Measurements from ENCODE around the gene GRIN2A.

The GRIN2A gene

DNA sequence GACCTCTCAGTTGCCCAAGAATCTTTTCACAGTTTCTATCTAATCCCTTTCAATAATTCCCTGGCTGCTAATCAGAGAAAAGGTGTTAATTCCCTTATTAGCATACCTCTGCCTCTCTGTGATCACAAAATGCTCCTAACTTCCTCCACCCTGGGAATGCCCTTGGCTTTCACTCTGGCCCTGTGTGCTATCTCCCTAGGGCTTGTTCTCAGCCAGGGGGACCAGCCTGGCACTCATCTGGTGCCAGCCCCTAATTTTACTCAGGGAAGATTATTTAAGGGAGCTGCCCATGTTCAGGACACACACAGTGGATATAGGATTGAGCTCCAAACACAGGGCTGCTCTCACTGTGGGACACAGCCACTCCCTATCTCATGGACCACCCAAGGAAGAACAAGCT is 225.2 kb downstream of the GRIN2A start:
- no peak for DNase-seq

DNA sequence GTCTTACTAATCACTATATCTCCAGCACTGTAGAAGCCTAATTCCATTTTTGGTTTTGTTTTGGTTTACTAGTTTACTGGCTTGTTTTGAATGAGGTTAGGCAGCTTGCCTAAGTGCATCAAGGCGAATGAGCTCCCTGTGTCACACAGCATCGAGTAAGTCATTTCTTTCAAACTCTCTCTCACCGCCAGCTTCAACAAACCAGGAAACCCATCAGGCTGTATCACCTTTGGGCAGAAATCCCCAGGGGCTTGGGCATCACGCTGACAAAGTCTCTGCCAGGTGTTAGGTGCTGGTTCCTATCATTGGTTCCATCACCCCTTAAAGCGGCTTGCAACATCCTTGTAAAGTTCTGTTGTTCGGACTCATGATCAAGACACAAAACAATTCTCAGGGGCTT is 226.6 kb downstream of the GRIN2A start:
- DNase-seq, result no peak

DNA sequence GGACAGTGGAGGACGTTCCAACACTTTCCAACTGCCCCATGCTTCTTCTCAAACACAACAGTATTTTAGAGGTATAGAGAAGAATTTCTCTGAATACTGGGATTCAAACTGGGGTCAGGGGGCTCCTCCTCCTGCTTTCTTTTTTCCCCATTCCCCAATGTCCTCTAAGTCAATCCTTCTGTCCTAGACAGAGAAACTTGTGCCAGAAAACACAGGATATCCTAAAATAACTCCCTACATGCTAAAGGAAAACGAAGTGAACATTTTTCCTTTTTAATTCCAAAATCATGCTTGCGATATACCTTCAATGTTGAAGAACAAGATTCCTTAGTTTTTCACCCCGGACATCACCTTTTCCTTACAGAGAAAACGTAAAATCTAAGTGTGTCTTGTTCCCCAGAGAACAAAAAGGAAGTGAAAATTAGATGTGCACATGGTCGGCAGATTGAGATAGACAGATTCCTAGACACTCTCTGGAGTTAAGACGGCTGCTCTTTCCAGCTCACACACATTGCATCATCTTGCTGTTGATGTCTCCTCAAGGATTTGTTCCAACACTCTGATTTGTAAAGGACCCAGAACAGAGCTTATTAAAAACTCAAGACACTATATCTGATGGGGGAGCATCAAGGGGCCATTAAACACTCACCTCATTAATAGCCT is 228.2 kb downstream of the GRIN2A start:
- DNase-seq, result no peak

DNA sequence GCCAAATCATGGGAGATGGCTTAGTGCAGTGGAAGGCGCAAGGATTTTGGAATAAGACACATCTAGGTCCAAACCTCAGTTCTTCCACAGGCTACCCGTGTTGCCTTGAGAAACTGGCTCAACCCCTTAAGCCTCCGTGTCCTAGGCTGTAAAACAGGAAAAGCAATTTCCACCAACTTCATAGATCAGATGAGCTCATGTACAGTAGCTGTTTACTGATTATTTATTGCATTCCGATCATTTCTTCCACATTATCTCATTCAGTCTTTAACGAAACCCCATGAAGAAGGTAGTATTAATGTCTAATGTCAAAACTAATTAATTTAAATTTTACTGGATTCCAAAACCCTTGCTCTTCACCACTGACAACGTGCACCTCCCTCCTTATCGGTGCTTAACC is 231.6 kb downstream of the GRIN2A start:
- no peak for DNase-seq

DNA sequence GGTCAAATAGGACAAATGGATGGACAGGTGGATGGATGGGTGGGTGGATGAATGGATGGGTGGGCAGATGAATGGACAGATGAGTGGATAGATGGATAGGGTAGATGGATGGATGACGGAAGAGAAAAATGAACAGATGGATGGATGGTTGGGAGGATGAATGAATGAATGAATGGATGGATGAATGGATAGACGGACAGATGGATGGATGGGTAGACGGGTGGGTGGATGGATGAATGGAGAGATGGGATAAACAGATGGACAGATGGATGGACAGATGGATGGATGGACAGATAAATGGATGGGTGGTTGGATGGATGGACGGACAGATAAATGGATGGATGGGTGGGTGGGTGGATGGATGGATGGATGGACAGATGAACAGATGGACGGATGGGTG is 232.8 kb downstream of the GRIN2A start:
- DNase-seq, result no peak

DNA sequence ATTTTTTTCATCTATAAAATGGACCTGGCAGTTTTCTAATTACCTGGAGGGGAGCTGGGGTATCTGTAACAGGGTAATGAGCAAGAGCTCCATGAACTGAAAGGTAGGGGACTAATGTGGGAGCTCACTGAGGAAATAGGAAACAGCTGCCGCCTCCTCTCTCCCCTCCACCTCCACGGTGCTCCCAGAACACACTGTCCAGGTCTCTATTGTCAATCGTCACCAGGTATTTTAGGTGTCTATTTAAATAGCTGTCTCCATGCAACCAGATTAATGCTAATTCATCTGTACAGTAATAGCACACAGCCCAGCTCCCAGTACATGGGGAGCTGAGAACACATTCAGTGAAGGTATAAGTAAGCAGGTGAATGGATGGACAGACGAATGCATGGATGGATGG is 233.3 kb downstream of the GRIN2A start:
- no peak for DNase-seq

DNA sequence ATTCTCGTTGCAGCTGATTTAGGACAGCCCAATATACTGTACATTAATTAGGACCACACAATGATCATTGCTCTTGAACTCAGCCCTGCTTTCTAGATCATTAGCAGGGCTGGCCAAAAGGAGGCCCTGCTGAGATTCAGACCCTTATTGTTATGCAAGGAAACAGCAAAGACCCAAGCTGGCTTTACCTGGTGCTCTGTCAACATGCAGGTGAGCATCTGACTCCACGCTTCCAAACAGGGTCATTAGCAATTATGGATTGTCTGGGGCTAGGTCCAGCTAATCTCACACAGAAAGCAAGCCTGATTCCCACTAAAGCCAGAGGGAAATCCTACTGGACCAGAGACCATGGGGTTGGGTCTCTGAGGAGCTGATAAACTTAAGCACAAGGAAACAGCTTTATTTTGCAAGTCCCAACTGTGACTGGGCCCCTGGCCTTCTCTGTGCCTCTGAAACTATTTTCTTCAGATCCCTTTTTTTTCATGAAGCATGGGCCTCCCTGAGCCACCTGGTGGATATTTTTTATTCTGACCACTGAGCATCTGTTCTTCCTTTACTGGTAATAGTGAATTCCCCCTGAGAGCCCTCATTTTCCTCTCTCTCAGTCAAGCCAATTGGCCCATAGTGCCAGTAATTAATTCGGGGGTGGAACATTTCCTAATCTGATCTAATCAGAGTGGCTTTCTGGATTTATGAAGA is 236.1 kb downstream of the GRIN2A start:
- DNase-seq, result no peak

DNA sequence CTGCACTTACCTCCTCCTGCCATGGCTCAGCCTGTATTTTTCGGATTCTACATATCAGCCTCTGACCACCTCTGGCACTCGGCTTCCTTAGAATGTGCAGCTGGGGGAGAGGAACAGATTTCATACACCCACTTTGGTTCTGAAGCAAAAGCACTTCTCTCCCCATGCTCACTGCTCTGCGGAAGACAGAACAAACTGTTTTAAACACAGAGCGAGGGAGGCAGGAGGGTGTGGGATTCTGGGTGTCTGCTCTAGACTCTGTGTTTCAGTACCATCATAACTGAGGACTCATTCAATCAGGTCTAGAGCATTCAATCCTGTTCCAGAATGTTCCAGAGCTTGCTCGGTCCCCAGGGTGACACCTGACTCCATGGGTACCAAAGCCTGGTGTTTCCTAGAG is 239.1 kb downstream of the GRIN2A start:
- DNase-seq, result no peak

DNA sequence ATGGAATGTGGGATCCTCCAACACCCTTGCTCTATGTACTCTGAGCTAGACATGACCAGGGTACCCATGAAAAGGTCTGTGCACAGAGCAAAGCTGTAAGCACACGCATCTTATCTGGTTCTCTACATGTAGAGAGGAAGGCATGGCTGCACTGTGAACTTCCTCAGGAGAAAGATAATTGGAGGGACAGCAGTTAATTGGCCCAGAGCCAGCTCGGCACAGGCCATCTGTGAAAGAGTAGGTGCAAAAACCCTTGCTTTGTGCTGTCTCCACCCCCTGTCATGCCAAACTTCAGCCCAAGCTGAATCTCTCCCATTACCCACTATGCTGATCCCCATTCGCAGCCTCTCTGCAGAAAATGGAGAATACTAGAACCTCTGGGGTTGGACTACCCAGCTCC is 241.0 kb downstream of the GRIN2A start:
- no peak for DNase-seq

DNA sequence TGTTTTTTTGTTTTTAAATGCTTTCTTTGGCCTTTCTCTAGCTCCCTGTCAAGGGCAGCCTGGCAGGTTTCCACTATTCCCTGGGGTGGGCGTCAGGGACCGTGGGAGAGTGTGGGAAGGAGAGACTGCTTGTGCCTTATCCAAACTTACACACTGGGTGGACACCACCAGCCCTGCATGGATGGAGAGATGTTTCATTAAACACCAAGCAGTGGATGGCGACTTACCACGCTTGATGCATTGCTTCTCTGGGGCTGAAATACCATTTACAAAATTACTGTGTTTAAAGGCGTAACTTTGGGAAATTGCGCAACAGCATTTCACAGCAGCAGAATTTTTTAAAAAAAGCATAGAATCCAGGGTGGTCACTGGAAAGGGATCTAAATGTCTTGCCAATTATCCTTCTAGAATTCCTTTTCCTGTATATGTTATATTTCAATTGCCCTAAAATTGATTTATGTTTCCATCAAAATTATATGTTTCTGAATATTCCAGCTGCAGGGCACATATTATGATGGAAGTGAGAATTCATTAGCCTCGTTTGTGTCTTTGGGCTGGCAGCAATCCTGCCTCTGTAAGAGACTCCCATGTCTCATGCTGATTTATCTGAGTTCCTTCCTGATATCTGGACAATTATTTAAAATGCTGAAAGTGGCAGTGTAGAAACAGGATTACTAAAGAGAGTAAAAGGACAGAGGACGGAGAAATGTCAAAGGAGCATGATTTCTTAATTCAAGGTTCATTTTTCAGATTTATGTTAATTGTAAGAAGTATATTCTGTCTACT is 247.3 kb downstream of the GRIN2A start:
- no peak for DNase-seq

DNA sequence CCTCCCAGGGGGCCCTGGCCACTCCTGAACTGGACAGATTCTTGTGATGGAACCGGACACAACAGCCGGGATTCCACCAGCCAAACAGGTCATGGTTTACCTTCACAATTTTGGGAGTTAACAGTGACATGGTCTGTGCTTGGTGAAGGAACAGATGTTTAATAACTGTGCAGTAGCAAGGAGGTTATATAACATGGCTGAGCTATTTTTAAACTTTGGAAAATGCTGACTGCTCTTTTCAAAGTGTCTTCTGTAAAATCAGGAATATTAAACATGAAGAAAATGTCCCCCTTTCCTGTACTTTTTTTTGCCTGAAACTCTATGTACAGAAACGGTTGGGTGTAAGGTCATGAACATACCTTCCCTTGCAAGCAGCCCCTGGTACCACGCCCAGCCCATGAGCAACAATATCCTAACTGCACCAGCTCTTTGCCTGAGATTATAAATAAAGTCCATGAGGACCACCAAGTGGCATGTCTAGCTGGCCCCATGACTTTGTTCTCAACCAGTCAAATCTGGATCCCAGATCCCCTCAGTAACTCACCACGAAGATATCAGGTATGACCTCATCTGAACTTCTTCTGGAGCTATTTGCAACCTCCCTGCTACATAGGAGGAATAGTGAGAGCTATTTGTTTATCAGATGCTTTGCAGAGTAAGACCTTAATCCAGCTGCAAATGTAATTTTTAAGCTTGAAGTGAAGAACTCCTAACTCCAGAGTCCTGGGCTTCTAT is 249.1 kb downstream of the GRIN2A start:
- DNase-seq, result no peak

DNA sequence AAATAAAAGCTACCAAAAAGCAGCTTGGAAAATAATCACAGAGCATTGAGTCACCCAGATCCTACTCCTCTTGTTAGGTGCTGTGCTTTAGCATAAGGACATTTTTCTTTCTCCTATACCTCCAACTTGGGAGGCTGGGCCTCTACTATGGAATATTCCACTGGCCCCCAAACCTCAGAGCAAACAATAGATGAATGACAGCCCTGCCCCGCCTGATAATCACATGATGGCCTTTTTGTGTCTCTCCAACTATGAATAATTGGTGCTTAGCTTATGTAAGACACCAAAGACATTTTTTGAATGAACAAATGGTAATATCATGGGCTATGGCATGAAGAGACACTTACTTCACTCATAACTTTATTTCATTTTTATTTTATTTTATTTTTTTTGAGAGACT is 250.2 kb downstream of the GRIN2A start:
- DNase-seq, result no peak

DNA sequence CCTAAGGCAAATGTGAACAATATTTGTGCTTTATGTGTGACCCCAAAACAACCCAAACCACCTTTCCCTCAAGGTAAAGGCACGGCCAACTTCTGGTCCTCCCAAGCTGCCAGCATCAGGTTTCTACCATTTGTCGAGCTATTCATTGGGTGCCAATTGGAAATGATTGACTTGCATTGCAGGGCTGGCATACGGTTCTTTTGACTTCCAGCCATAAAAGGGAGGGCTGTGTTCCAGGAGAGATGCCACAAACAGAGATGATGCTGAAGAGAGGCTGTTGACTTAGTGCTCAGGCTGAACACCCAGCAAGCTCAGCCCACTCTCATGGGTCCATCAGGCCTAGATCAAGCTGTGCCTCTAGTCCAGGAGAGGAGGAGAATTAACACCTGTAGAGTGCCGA is 252.4 kb downstream of the GRIN2A start:
- DNase-seq, result no peak

DNA sequence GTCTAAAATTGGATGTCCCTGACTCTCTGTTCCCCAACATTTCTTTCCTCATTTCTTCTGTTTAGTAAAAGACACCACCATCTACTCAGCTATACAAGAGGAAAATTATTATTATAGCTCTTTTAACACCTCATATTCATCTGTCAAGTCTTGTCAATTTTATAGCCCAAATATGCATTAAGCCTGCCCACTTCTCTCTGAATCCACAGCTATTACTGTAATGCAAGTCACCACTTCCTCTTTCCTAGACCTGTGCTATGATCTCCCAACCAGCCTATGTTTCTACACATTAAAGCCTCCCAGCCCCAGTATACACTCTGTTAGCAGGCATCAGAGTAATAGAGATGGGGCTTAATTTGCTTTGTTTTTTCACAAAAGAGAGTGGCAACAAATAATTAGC is 252.9 kb downstream of the GRIN2A start:
- DNase-seq, result no peak

DNA sequence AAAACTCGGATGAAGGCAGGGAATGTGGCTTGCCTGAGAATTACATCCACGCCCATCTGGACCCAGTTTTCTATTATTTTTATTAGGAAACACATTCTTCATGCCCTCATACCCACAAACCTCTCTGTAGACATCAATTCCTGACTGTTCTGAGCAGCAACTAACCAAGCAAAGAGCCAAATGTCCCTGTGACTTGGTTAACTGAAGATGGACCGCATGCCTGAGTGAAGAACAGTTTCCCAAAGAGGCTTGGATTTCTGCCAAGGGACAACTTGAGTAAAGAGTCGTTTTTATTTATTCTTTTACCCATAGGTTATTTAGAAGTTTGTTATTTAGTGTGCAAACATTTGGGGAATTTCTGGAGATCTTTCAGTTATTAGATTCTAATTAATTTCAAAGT is 259.8 kb downstream of the GRIN2A start:
- no peak for DNase-seq

DNA sequence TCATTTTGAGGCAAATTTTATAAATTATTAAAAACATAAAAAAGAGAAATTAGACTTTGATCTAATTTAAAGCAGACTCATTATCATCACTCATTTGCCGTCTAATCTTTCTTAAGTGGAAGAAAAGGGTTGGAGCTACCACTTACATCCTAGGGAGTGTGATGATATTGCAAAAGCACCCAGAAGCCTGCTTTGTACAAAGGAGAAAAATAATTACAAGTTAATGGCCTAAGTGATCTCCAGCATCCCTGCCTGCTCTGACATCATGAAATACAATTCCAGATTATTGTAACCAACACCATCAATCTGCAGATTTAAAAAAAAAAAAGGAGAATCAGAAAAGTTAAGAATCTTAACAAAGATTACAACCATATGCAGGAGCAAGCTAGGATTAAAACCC is 260.2 kb downstream of the GRIN2A start:
- DNase-seq, result no peak

DNA sequence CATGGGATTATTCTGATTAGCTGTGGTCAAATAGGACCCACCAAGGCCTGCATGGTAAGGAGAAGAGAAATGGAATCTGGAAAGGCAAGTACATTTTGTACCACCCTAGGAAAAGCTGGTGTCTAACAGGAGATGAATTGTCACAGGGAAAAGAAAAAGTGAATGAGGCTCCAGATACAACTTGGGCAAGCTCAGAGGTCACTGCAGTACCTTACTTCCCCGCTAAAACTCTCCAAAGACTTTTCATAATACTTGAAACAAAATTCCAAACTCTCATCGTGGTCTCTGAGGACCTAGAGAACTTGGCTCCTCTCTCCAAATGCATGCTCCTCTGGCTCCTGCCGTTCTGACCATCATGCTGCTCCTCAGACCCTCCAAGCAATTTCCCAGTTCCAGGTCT is 262.8 kb downstream of the GRIN2A start:
- DNase-seq, result no peak

DNA sequence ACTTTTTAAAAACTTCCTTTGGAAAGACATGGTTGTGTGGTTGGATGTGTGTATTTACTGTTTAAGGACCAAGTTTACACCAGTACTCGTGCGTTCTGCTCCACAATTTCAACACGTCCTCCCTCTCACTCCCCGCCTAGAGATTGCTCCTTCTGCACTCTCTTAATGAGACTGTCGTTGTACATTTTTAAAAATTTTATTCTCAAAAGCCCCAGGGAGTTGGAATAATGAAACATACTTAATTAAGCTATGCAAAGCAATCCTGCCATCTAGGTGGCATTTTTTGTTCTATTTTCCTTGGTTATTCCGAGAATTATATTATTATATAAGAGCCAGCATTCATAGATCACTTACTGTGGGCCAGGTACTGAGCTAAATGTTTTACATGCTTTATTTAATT is 264.5 kb downstream of the GRIN2A start:
- no peak for DNase-seq

DNA sequence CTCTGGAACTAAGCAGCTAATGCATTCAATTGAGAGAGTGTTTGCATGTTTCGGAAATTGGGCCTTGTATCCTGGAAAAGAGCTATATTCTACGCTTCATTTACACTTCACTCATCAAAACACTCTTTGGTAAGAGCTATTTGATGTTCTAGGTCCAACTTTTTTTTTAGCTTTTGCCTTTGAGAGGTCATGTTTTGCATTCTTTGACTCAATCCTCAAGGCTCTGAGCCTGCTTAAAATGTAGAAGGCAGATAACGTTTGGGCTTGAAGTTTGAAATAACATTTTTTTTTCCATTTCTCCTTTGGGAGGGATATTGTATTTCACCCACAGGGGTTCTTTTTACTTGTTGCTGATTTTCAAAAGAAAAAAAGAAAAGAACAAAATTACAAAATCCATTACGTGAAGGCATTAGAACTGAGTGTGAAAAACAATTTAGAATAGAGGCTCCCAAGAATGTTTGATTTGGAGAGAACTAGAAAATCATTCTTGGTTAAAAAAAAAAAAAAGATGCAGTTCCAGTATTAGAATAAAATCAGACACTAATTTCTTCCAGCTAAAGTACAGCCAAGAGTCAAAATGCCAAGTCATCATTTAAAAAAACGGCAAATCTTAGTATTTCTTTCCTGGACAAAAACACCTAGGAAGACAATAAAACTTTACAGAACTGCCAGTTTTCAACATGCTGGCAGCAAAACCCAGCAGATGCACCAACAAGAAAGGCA is 268.5 kb downstream of the GRIN2A start:
- DNase-seq, result no peak

DNA sequence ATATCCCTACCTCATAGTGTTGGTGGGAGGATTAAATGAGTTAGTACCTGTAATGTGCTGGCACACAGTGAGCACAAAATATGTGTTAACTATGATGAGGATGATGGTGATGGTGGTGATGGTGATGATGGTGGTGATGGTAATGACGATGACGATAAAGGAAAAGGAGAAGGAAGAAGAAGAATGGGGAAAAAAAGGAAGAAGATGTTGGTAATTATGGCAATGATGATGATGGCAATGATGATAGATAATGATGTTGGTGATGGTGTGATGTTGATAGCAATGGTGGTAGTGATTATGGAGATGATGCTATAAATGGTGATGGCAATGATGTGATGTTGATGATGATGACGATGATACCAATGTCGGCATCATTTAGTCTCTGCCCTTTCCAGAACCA is 270.2 kb downstream of the GRIN2A start:
- DNase-seq, result no peak

DNA sequence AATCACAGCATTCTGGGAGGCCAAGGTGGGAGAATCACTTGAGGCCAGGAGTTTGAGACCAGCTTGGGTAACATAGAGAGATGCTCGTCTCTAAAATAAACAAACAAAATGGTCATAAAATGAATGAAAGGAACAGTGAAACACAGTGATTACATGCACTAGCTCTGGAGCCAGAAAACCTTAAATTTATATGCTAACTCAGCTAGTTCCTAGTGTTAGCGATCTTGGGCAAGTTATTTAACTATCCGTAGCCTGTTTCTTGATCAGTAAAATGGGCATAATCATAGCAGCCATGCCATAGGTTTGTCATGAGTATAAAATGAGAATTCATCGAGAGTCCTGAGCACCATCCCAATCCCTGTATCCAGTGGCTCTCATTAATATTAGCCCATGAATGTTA is 271.0 kb downstream of the GRIN2A start:
- no peak for DNase-seq

DNA sequence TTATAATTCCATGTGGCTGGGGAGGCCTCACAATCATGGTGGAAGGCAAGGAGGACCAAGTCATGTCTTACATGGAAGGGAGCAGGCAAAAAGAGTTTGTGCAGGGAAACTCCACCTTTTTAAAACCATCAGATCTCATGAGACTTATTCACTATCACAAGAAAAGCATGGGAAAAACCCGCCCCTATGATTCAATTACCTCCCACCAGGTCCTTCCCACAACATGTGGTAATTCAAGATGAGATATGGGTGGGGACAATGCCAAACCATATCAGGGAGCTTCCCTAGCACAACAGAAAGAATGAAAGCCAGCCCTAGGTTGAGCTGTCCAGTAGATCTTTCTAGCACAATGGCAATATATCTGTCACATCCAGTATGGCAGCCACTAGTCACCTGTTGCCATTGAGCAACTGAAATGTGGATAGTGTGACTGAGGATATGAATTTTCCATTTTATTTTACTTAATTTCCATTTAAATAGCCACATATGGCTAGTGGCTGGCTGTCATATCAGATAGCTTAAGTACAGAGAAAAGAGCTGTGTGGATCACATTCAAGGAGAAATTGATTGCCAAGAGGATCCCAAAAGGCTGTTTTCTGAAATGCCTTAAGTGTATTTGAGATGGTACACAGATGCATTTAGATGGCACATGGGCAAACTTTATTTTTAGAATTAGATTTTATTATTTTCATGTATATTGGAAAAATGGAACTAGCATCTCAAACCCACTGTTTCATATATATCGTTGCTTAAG is 273.0 kb downstream of the GRIN2A start:
- DNase-seq, result peak; percentile 17
